NT2/D1 (cell line): ENCODE data around the gene SP140L.

Source experiments
- SUZ12 ChIP-seq: IDR thresholded peaks from 2 replicates; pipeline ENCODE4 v1.6.1; 2011; ENCODE audit not compliant: insufficient read length, insufficient read depth; ENCODE audit errors: extremely low read depth
- ZNF274 ChIP-seq: IDR thresholded peaks from 2 replicates; pipeline ENCODE4 v1.6.1; 2011; ENCODE audit warnings: mild to moderate bottlenecking, low read depth, low read length

DNA sequence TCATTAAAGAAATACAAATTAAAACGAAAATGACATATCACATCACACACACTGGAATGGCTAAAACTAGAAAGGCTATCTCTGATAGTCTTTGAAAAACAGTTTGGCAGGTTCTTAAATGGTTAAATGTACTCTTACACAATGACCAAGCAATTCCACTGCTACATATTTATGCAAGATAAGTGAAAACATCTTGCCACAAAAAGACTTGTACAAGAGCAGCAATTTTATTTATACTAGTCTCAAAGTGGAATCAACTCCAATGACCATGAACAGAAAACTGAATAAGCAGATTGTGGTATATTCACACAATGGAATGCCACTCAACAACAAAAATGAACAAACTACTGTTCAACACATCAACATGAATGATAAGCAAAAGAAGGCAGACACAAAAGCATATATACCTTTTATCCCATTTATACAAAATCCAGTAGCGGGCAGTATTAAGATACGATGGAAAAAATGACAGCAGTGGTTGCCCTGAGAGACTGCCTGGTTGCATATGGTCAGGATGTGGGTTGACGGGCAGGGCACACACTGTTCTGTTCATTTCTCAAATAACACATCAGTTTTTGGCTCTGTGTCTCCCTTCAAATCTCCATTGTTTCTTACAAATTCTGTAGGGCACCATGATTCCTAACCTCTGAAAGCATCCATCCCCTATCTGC is 114.4 kb downstream of the SP140L start:
- TF ChIP-seq ZNF274 (no peak), SUZ12 (no peak)
